Kidney epithelial cell (primary cell): ENCODE results near the gene ATXN7L1. TPM values are rescaled to one million over a fixed set of nuclear protein-coding genes. Genes with fewer than 3 reads are reported as not detected.

ENCODE experiments used
- DNase-seq: peaks from one replicate; pipeline ENCODE4 v3.0.0-alpha.2; 2010; ENCODE audit warnings: low read depth
- H3K27me3 ChIP-seq: 2 replicates; pipeline ENCODE4 v1.6.0; 2011; ENCODE audit warnings: low read length; ENCODE audit not compliant: control insufficient read depth, insufficient read depth
- H3K36me3 ChIP-seq: 2 replicates; pipeline ENCODE4 v1.5.1; 2011; ENCODE audit warnings: low read length; ENCODE audit not compliant: control insufficient read depth, insufficient read depth
- H3K4me3 ChIP-seq: 2 replicates; pipeline ENCODE4 v1.5.1; 2011; ENCODE audit warnings: low read depth, mild to moderate bottlenecking, control low read depth, low read length
- total RNA-seq: library from RNA; depleted of rRNA; stranded (reverse); fragments of >200 nt; gene quantifications from 2 replicates; pipeline ENCODE4 v1.2.3, GENCODE V29; 2015
- TF ChIP-seq, protein P1 (sequence below): IDR thresholded peaks from 2 replicates; pipeline ENCODE4 v1.5.1; 2011; ENCODE audit warnings: mild to moderate bottlenecking, moderate library complexity, low read length, control low read depth, inconsistent platforms; ENCODE audit not compliant: insufficient read depth, poor library complexity, severe bottlenecking

The ATXN7L1 gene
- total RNA-seq, 1 donor from 2014 or later: 2.4 TPM

DNA sequence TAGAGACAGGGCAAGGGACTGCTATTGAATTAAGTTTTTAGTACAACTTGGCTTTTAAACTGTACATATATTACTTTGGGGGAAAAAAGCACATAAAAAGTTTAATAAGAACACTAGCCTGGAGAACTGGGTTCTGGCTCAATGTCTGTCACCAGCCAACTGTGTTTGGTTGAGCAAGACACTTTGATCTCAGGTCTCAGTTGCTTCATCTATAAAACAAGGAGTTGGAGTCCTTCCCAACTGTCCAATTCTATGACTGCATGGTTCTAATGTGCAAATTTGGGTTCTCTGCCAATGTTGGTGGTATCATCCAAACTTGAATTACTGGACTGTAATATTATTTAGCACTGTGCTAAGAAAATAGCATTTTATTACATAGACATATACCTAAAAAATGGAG, 50.3 kb downstream of the ATXN7L1 start:
- TF ChIP-seq, protein P1, sequence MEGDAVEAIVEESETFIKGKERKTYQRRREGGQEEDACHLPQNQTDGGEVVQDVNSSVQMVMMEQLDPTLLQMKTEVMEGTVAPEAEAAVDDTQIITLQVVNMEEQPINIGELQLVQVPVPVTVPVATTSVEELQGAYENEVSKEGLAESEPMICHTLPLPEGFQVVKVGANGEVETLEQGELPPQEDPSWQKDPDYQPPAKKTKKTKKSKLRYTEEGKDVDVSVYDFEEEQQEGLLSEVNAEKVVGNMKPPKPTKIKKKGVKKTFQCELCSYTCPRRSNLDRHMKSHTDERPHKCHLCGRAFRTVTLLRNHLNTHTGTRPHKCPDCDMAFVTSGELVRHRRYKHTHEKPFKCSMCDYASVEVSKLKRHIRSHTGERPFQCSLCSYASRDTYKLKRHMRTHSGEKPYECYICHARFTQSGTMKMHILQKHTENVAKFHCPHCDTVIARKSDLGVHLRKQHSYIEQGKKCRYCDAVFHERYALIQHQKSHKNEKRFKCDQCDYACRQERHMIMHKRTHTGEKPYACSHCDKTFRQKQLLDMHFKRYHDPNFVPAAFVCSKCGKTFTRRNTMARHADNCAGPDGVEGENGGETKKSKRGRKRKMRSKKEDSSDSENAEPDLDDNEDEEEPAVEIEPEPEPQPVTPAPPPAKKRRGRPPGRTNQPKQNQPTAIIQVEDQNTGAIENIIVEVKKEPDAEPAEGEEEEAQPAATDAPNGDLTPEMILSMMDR: no peak
- Histone ChIP-seq H3K27me3 (no peaks in the 10 kb centered on the region), H3K36me3 (no peaks in the 10 kb centered on the region), H3K4me3 (no peak overlapping the region)
- no peak for DNase-seq

- H3K4me3 ChIP-seq: no peak overlapping the region
- no peaks in the 10 kb centered on the region for H3K36me3 ChIP-seq
- DNase-seq: no peak
- TF ChIP-seq, protein P1: no peak
- H3K27me3 ChIP-seq: no peaks in the 10 kb centered on the region
Measured at GRCh38 chr7:105825371-105825770, 51.0 kb downstream of the ATXN7L1 start.

DNA sequence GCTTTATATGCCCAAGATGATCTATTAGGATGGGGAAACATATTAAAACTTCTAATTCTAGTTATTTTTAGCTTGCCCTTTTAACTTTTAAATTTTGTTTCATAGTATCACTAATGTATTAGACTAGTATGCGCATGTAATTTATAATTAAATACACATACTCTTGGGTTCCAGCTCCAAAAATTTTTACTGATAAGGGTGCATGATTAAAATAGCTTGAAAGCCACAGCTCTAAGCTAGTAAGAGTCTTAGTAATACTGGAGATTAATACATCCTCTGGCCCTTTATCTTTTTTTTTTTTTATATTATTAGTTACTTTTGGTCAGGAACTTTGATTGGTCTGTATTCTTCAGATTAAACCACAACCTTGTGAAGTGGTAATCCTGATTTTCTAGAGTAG, 53.6 kb downstream of the ATXN7L1 start:
- TF ChIP-seq, protein P1: no peak
- Histone ChIP-seq H3K4me3 (no peak overlapping the region), H3K36me3 (no peaks in the 10 kb centered on the region), H3K27me3 (no peaks in the 10 kb centered on the region)
- no peak for DNase-seq

- no peaks in the 10 kb centered on the region for H3K36me3 ChIP-seq
- no peak overlapping the region for H3K4me3 ChIP-seq
- no peak for DNase-seq
- no peaks in the 10 kb centered on the region for H3K27me3 ChIP-seq
- TF ChIP-seq, protein P1: no peak
Measured at GRCh38 chr7:105821527-105821926, 54.9 kb downstream of the ATXN7L1 start.

GRCh38 chr7:105820363-105821066, 55.9 kb downstream of the ATXN7L1 start:
- Histone ChIP-seq H3K36me3 (no peaks in the 10 kb centered on the region), H3K27me3 (no peaks in the 10 kb centered on the region), H3K4me3 (no peak overlapping the region)
- DNase-seq: no peak
- TF ChIP-seq, protein P1: no peak

GRCh38 chr7:105819559-105819958, 56.8 kb downstream of the ATXN7L1 start:
- DNase-seq: no peak
- Histone ChIP-seq H3K4me3 (no peak overlapping the region), H3K27me3 (no peaks in the 10 kb centered on the region), H3K36me3 (no peaks in the 10 kb centered on the region)
- TF ChIP-seq, protein P1: no peak
